ENCODE measurements around the gene ABRAXAS1.
"Not testable (repeated sequence)": the region's sequence is repeated elsewhere in the genome, so short reads cannot be mapped to it uniquely, and the experiment has no call there.

The ABRAXAS1 gene

GRCh38 chr4:83484500-83485461, at the start of gene ABRAXAS1:
TSS of gene ABRAXAS1 (minus strand) at chr4:83485100. CDS start at chr4:83485072, 28 bp downstream.
- DNase-seq (ENCODE audit: low read depth), result peak; percentile 96
- no peak for TF ChIP-seq CTCF (IDR thresholded peaks at IDR 0.05; ENCODE audit: insufficient read depth, low read depth, low read length, missing control alignments)
- H3K4me3 ChIP-seq (ENCODE audit: low read depth, low read length), result peak within 1 kb of the TSS; percentile 92

- no peak overlapping the region for H3K4me3 ChIP-seq (ENCODE audit: low read depth, low read length)
- TF ChIP-seq CTCF (IDR thresholded peaks at IDR 0.05; ENCODE audit: insufficient read depth, low read depth, low read length, missing control alignments), result no peak
Measured at GRCh38 chr4:83527671-83528070, 42.8 kb upstream of the ABRAXAS1 start.

GRCh38 chr4:83522239-83522638, 37.3 kb upstream of the ABRAXAS1 start:
- no peak overlapping the region for H3K4me3 ChIP-seq (ENCODE audit: low read depth, low read length)
- no peak for TF ChIP-seq CTCF (IDR thresholded peaks at IDR 0.05; ENCODE audit: insufficient read depth, low read depth, low read length, missing control alignments)
- no peak for DNase-seq (ENCODE audit: low read depth)

More at GRCh38 chr4:83527671-83528070, 42.8 kb upstream of the ABRAXAS1 start:
- DNase-seq (ENCODE audit: low read depth), result no peak

- no peak for DNase-seq (ENCODE audit: low read depth)
- no peak for TF ChIP-seq CTCF (IDR thresholded peaks at IDR 0.05; ENCODE audit: insufficient read depth, low read depth, low read length, missing control alignments)
Measured at GRCh38 chr4:83516042-83516772, 31.3 kb upstream of the ABRAXAS1 start.

GRCh38 chr4:83510442-83510841, 25.5 kb upstream of the ABRAXAS1 start:
- no peak for TF ChIP-seq CTCF (IDR thresholded peaks at IDR 0.05; ENCODE audit: insufficient read depth, low read depth, low read length, missing control alignments)
- peak; percentile 30 for DNase-seq (ENCODE audit: low read depth)
- H3K4me3 ChIP-seq (ENCODE audit: low read depth, low read length), result no peak overlapping the region

More at GRCh38 chr4:83516042-83516772, 31.3 kb upstream of the ABRAXAS1 start:
- no peak overlapping the region for H3K4me3 ChIP-seq (ENCODE audit: low read depth, low read length)

- H3K4me3 ChIP-seq (ENCODE audit: low read depth, low read length), result not testable (repeated sequence)
- peak; percentile 71 for DNase-seq (ENCODE audit: low read depth)
- peak; percentile 65 for TF ChIP-seq CTCF (IDR thresholded peaks at IDR 0.05; ENCODE audit: insufficient read depth, low read depth, low read length, missing control alignments)
Measured at GRCh38 chr4:83509156-83509585, 24.3 kb upstream of the ABRAXAS1 start.

All from GM12865 (cell line).